ENCODE data around the gene CLEC4E. TPM values are rescaled to one million over a fixed set of nuclear protein-coding genes. Genes with fewer than 3 reads are reported as not detected.
"Not testable (repeated sequence)": the region's sequence is repeated elsewhere in the genome, so short reads cannot be mapped to it uniquely, and the experiment has no call there.

Gene CLEC4E
- polyA plus RNA-seq, 1 donor = not detected

- DNase-seq = not testable (repeated sequence)
Measured at GRCh38 chr12:8537820-8538219, 2.9 kb downstream of the CLEC4E start.

- DNase-seq = no peak
Measured at GRCh38 chr12:8532045-8532444, 8.7 kb downstream of the CLEC4E start.

GRCh38 chr12:8527250-8528130 lies 13.2 kb downstream of the CLEC4E start:
- DNase-seq = no peak

GRCh38 chr12:8519171-8519570 lies 21.5 kb downstream of the CLEC4E start:
- no peak for DNase-seq

GRCh38 chr12:8517971-8518370 lies 22.7 kb downstream of the CLEC4E start:
- no peak for DNase-seq

- DNase-seq = no peak
Measured at GRCh38 chr12:8513256-8513655, 27.4 kb downstream of the CLEC4E start, which contains the start of gene CLEC4D. CLEC4D (plus strand) TSS chr12:8513503; CDS start chr12:8513733, 230 bp downstream.

- no peak for DNase-seq
Measured at GRCh38 chr12:8508910-8509841, 31.5 kb downstream of the CLEC4E start.

- DNase-seq = no peak
Measured at GRCh38 chr12:8508223-8508622, 32.5 kb downstream of the CLEC4E start.

GRCh38 chr12:8507596-8507995 lies 33.1 kb downstream of the CLEC4E start:
- DNase-seq = no peak

GRCh38 chr12:8504351-8504750 lies 36.4 kb downstream of the CLEC4E start:
- no peak for DNase-seq

GRCh38 chr12:8501720-8502119 lies 39.0 kb downstream of the CLEC4E start:
- no peak for DNase-seq

GRCh38 chr12:8499616-8500015 lies 41.1 kb downstream of the CLEC4E start:
- no peak for DNase-seq

- DNase-seq = not testable (repeated sequence)
Measured at GRCh38 chr12:8496074-8496473, 44.6 kb downstream of the CLEC4E start.

GRCh38 chr12:8495671-8496070 lies 45.0 kb downstream of the CLEC4E start:
- not testable (repeated sequence) for DNase-seq

GRCh38 chr12:8493084-8493483 lies 47.6 kb downstream of the CLEC4E start:
- peak; percentile 11 for DNase-seq

GRCh38 chr12:8491646-8492530 lies 48.8 kb downstream of the CLEC4E start:
- DNase-seq = no peak

Other genes with a start within 250 kb of the CLEC4E start
- gene CLEC6A, start 84.9 kb downstream of the CLEC4E start, polyA plus RNA-seq (ENCODE audit: insufficient read length) = not detected
- not detected for gene CLEC4D, start 27.4 kb downstream of the CLEC4E start, polyA plus RNA-seq (ENCODE audit: insufficient read length)
- gene AICDA, start 72.0 kb upstream of the CLEC4E start, polyA plus RNA-seq (ENCODE audit: insufficient read length) = 0.23 TPM
- gene MFAP5, start 121.9 kb upstream of the CLEC4E start, polyA plus RNA-seq (ENCODE audit: insufficient read length) = 89.8 TPM
- gene RIMKLB, start 157.1 kb upstream of the CLEC4E start, polyA plus RNA-seq (ENCODE audit: insufficient read length) = 78.9 TPM

Measured in hindlimb muscle (tissue), 1 donor.